ENCODE results near the gene TMEM132A.

The TMEM132A gene

GRCh38 chr11:60876168-60876485, 48.1 kb upstream of the TMEM132A start:
- H3K27ac ChIP-seq (ENCODE audit: low read length): no peak overlapping the region
- H3K9me3 ChIP-seq (replicated peaks; ENCODE audit: insufficient read depth, low read length): no peaks in the 10 kb centered on the region
- DNase-seq: no peak
- no peak overlapping the region for H3K4me3 ChIP-seq (ENCODE audit: low read length)
- no peak overlapping the region for H2AFZ ChIP-seq (ENCODE audit: low read length)
- TF ChIP-seq EZH2 (optimal IDR thresholded peaks at IDR 0.05; ENCODE audit: low read depth, low read length) (no peak), EZH2phosphoT487 (IDR thresholded peaks at IDR 0.05; ENCODE audit: low read length) (no peak)
- TF ChIP-seq, protein P1, sequence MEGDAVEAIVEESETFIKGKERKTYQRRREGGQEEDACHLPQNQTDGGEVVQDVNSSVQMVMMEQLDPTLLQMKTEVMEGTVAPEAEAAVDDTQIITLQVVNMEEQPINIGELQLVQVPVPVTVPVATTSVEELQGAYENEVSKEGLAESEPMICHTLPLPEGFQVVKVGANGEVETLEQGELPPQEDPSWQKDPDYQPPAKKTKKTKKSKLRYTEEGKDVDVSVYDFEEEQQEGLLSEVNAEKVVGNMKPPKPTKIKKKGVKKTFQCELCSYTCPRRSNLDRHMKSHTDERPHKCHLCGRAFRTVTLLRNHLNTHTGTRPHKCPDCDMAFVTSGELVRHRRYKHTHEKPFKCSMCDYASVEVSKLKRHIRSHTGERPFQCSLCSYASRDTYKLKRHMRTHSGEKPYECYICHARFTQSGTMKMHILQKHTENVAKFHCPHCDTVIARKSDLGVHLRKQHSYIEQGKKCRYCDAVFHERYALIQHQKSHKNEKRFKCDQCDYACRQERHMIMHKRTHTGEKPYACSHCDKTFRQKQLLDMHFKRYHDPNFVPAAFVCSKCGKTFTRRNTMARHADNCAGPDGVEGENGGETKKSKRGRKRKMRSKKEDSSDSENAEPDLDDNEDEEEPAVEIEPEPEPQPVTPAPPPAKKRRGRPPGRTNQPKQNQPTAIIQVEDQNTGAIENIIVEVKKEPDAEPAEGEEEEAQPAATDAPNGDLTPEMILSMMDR (IDR thresholded peaks at IDR 0.05; ENCODE audit: low read length): no peak
- peaks cover 24% of the 10 kb centered on the region for H3K4me1 ChIP-seq (ENCODE audit: low read length)
- no peaks in the 10 kb centered on the region for H3K9me2 ChIP-seq (replicated peaks; ENCODE audit: insufficient read depth, low read length)
- no peaks in the 10 kb centered on the region for H3K79me2 ChIP-seq (ENCODE audit: low read length)
- no peaks in the 10 kb centered on the region for H4K20me1 ChIP-seq (ENCODE audit: insufficient read depth, low read length)
- peaks cover 3% of the 10 kb centered on the region; the same call in 1 of the 2 replicates for H3F3A ChIP-seq (ENCODE audit: insufficient read depth, low read length)
- H3K36me3 ChIP-seq (replicated peaks; ENCODE audit: insufficient read depth, low read length): no peaks in the 10 kb centered on the region
- no peak overlapping the region for H3K9ac ChIP-seq (ENCODE audit: low read length)
- no peaks in the 10 kb centered on the region for H3K27me3 ChIP-seq (replicated peaks; ENCODE audit: insufficient read depth, low read length)
- H3K4me2 ChIP-seq (ENCODE audit: low read depth, low read length): no peak overlapping the region

GRCh38 chr11:60878245-60879101, 45.8 kb upstream of the TMEM132A start:
- Histone ChIP-seq H3K4me1 (ENCODE audit: low read length) (peaks cover 6% of the 10 kb centered on the region; the same call in 1 of the 2 replicates), H3F3A (ENCODE audit: insufficient read depth, low read length) (no peaks in the 10 kb centered on the region), H4K20me1 (ENCODE audit: insufficient read depth, low read length) (no peaks in the 10 kb centered on the region), H3K9ac (ENCODE audit: low read length) (no peak overlapping the region), H3K79me2 (ENCODE audit: low read length) (no peaks in the 10 kb centered on the region), H3K4me2 (ENCODE audit: low read depth, low read length) (no peak overlapping the region), H3K9me2 (replicated peaks; ENCODE audit: insufficient read depth, low read length) (no peaks in the 10 kb centered on the region), H3K4me3 (ENCODE audit: low read length) (no peak overlapping the region), H3K27me3 (replicated peaks; ENCODE audit: insufficient read depth, low read length) (no peaks in the 10 kb centered on the region), H3K27ac (ENCODE audit: low read length) (no peak overlapping the region), H3K36me3 (replicated peaks; ENCODE audit: insufficient read depth, low read length) (no peaks in the 10 kb centered on the region), H3K9me3 (replicated peaks; ENCODE audit: insufficient read depth, low read length) (no peaks in the 10 kb centered on the region), H2AFZ (ENCODE audit: low read length) (no peak overlapping the region)
- DNase-seq: no peak
- TF ChIP-seq, protein P1 (IDR thresholded peaks at IDR 0.05; ENCODE audit: low read length): no peak
- TF ChIP-seq EZH2 (optimal IDR thresholded peaks at IDR 0.05; ENCODE audit: low read depth, low read length) (no peak), EZH2phosphoT487 (IDR thresholded peaks at IDR 0.05; ENCODE audit: low read length) (no peak)

DNA sequence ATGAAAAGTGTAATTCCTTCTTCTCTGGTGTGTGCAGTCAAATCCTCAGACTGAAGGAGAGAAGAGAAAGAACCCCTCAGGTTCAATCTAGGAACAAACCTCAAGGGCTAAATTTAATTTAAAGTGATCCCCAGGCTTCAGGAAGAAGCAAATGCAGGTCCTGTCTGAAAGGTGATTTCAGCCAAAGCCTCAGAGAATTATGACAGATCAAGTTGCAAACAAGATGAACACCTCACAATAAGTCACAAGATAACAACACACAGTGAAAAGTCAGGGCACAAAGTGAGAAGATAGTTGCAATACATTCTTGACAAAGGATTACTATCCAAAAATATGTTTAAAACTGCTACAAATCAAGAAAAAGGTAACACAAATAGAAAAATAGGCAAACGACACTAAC, 45.2 kb upstream of the TMEM132A start:
- H3K36me3 ChIP-seq (replicated peaks; ENCODE audit: insufficient read depth, low read length): no peaks in the 10 kb centered on the region
- H3F3A ChIP-seq (ENCODE audit: insufficient read depth, low read length): no peaks in the 10 kb centered on the region

More for the DNA sequence above, 45.2 kb upstream of the TMEM132A start:
- Histone ChIP-seq H3K4me2 (ENCODE audit: low read depth, low read length) (no peak overlapping the region), H3K27me3 (replicated peaks; ENCODE audit: insufficient read depth, low read length) (no peaks in the 10 kb centered on the region), H3K79me2 (ENCODE audit: low read length) (no peaks in the 10 kb centered on the region), H3K9me2 (replicated peaks; ENCODE audit: insufficient read depth, low read length) (no peaks in the 10 kb centered on the region), H3K9me3 (replicated peaks; ENCODE audit: insufficient read depth, low read length) (no peaks in the 10 kb centered on the region), H3K9ac (ENCODE audit: low read length) (no peak overlapping the region), H4K20me1 (ENCODE audit: insufficient read depth, low read length) (no peaks in the 10 kb centered on the region), H3K27ac (ENCODE audit: low read length) (no peak overlapping the region), H2AFZ (ENCODE audit: low read length) (no peak overlapping the region), H3K4me3 (ENCODE audit: low read length) (no peak overlapping the region), H3K4me1 (ENCODE audit: low read length) (peaks cover 6% of the 10 kb centered on the region; the same call in 1 of the 2 replicates)
- no peak for TF ChIP-seq EZH2 (optimal IDR thresholded peaks at IDR 0.05; ENCODE audit: low read depth, low read length)
- TF ChIP-seq, protein P1 (IDR thresholded peaks at IDR 0.05; ENCODE audit: low read length): no peak
- TF ChIP-seq EZH2phosphoT487 (IDR thresholded peaks at IDR 0.05; ENCODE audit: low read length): no peak
- no peak for DNase-seq
